ENCODE data around the gene PCCA.
"Not testable (repeated sequence)": the region's sequence is repeated elsewhere in the genome, so short reads cannot be mapped to it uniquely, and the experiment has no call there.

DNA sequence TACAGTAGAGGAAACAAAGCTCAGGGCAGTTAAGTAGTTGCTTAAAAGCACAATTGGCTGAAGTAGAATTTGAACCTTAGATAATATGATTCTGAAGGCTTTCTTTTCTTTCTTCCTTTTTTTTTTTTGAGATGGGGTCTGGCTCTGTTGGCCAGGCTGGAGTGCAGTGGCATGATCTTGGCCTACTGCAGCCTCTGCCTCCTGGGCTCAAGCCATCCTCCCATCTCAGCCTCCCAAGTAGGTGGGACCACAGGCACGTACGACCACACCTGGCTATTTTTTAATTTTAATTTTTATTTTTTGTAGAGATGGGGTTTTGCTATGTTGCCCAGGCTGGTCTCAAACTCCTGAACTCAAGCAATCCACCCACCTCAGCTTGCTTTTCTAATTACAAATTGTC lies 3.4 kb downstream of the PCCA start:
- TF ChIP-seq, protein P1, sequence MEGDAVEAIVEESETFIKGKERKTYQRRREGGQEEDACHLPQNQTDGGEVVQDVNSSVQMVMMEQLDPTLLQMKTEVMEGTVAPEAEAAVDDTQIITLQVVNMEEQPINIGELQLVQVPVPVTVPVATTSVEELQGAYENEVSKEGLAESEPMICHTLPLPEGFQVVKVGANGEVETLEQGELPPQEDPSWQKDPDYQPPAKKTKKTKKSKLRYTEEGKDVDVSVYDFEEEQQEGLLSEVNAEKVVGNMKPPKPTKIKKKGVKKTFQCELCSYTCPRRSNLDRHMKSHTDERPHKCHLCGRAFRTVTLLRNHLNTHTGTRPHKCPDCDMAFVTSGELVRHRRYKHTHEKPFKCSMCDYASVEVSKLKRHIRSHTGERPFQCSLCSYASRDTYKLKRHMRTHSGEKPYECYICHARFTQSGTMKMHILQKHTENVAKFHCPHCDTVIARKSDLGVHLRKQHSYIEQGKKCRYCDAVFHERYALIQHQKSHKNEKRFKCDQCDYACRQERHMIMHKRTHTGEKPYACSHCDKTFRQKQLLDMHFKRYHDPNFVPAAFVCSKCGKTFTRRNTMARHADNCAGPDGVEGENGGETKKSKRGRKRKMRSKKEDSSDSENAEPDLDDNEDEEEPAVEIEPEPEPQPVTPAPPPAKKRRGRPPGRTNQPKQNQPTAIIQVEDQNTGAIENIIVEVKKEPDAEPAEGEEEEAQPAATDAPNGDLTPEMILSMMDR (IDR thresholded peaks at IDR 0.05; ENCODE audit: borderline replicate concordance, extremely low read depth, low read length, poor library complexity, severe bottlenecking), result not testable (repeated sequence)
- TF ChIP-seq EZH2 (IDR thresholded peaks at IDR 0.05; ENCODE audit: borderline replicate concordance, low read depth, low read length, severe bottlenecking), result not testable (repeated sequence)

All from DND-41 (cell line).